ENCODE results near the gene CWC22. TPM values are rescaled to one million over a fixed set of nuclear protein-coding genes. Genes with fewer than 3 reads are reported as not detected.

Gene CWC22
- total RNA-seq, 1 experiment from 2014 or later: 28.4 TPM

GRCh38 chr2:180046202-180046601 is 39.1 kb upstream of the CWC22 start:
- CTCF ChIA-PET: no interaction called here
- Mint-ChIP-seq H3K4me1 (no peaks in the 10 kb centered on the region), H3K4me3 (no peak overlapping the region), H3K36me3 (no peaks in the 10 kb centered on the region), H3K27ac (no peak overlapping the region), H3K27me3 (ENCODE audit: low read depth) (no peaks in the 10 kb centered on the region), H3K9me3 (no peaks in the 10 kb centered on the region)
- ATAC-seq (no peak), DNase-seq (ENCODE audit: low spot score) (no peak)
- TF ChIP-seq, protein P1, sequence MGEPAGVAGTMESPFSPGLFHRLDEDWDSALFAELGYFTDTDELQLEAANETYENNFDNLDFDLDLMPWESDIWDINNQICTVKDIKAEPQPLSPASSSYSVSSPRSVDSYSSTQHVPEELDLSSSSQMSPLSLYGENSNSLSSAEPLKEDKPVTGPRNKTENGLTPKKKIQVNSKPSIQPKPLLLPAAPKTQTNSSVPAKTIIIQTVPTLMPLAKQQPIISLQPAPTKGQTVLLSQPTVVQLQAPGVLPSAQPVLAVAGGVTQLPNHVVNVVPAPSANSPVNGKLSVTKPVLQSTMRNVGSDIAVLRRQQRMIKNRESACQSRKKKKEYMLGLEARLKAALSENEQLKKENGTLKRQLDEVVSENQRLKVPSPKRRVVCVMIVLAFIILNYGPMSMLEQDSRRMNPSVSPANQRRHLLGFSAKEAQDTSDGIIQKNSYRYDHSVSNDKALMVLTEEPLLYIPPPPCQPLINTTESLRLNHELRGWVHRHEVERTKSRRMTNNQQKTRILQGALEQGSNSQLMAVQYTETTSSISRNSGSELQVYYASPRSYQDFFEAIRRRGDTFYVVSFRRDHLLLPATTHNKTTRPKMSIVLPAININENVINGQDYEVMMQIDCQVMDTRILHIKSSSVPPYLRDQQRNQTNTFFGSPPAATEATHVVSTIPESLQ (CRISPR knock-in tag; IDR thresholded peaks at IDR 0.05): no peak
- TF ChIP-seq JAZF1 (CRISPR knock-in tag; IDR thresholded peaks at IDR 0.05) (no peak), SMAD4 (CRISPR knock-in tag; IDR thresholded peaks at IDR 0.05) (no peak), TCF7 (CRISPR knock-in tag; IDR thresholded peaks at IDR 0.05; ENCODE audit: low read depth) (no peak), ZNF317 (CRISPR knock-in tag; IDR thresholded peaks at IDR 0.05; ENCODE audit: borderline replicate concordance, low read depth) (no peak), KAT7 (CRISPR knock-in tag; IDR thresholded peaks at IDR 0.05; ENCODE audit: borderline replicate concordance) (no peak), MXD4 (CRISPR knock-in tag; IDR thresholded peaks at IDR 0.05; ENCODE audit: borderline replicate concordance) (no peak), ARID4B (CRISPR knock-in tag; IDR thresholded peaks at IDR 0.05; ENCODE audit: borderline replicate concordance) (no peak), NR2C2 (CRISPR knock-in tag; IDR thresholded peaks at IDR 0.05) (no peak), E2F4 (CRISPR knock-in tag; IDR thresholded peaks at IDR 0.05; ENCODE audit: borderline replicate concordance, low read depth) (no peak)
- TF ChIP-seq, protein P2, sequence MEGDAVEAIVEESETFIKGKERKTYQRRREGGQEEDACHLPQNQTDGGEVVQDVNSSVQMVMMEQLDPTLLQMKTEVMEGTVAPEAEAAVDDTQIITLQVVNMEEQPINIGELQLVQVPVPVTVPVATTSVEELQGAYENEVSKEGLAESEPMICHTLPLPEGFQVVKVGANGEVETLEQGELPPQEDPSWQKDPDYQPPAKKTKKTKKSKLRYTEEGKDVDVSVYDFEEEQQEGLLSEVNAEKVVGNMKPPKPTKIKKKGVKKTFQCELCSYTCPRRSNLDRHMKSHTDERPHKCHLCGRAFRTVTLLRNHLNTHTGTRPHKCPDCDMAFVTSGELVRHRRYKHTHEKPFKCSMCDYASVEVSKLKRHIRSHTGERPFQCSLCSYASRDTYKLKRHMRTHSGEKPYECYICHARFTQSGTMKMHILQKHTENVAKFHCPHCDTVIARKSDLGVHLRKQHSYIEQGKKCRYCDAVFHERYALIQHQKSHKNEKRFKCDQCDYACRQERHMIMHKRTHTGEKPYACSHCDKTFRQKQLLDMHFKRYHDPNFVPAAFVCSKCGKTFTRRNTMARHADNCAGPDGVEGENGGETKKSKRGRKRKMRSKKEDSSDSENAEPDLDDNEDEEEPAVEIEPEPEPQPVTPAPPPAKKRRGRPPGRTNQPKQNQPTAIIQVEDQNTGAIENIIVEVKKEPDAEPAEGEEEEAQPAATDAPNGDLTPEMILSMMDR (IDR thresholded peaks at IDR 0.05): no peak
- POLR2A ChIA-PET: no interaction called here

- Mint-ChIP-seq H3K9me3 (peaks cover 12% of the 10 kb centered on the region), H3K4me3 (no peak overlapping the region), H3K36me3 (no peaks in the 10 kb centered on the region), H3K27me3 (ENCODE audit: low read depth) (no peaks in the 10 kb centered on the region), H3K4me1 (peaks cover 9% of the 10 kb centered on the region), H3K27ac (no peak overlapping the region)
- ChIA-PET POLR2A (no interaction called here), CTCF (no interaction called here)
- TF ChIP-seq ETV6 (CRISPR knock-in tag; IDR thresholded peaks at IDR 0.05): no peak
- no peak for TF ChIP-seq CBFB (CRISPR knock-in tag; IDR thresholded peaks at IDR 0.05; ENCODE audit: low read depth)
- no peak for TF ChIP-seq TP53 (CRISPR knock-in tag; IDR thresholded peaks at IDR 0.05)
- TF ChIP-seq SMAD3 (CRISPR knock-in tag; IDR thresholded peaks at IDR 0.05; ENCODE audit: borderline replicate concordance): no peak
- no peak for TF ChIP-seq TEAD1 (CRISPR knock-in tag; IDR thresholded peaks at IDR 0.05)
- DNase-seq (ENCODE audit: low spot score) (no peak), ATAC-seq (no peak)
Observed at GRCh38 chr2:180040146-180040925, 33.2 kb upstream of the CWC22 start.

All from WTC11 (cell line).